Psoas muscle (tissue), 8 donors: Measurements from ENCODE around the gene SYT13. TPM values are rescaled to one million over a fixed set of nuclear protein-coding genes. Genes with fewer than 3 reads are reported as not detected.
A peak's percentile ranks its signal among the peaks of the same experiment; 100 is the strongest.

Experiments
- ATAC-seq, 4 donors: fragments of 200-7000 bp; cut with Tn5 transposase; one replicate each; pipeline ENCODE4 v1.9.1; 2020; ENCODE audit warnings: moderate library complexity in 3 of 4, mild to moderate bottlenecking in 2 of 4
- DNase-seq, 2 donors: peaks; one replicate each; pipeline ENCODE4 v3.0.0-alpha.2; 2020
- H3K27ac ChIP-seq: fragments of 200-600 bp; one replicate; pipeline ENCODE4 v1.8.0; 2022
- H3K27me3 ChIP-seq, 3 donors: fragments of 200-600 bp in 1 of 3; one replicate each; pipeline versions ENCODE4 v1.6.1 to v1.8.0; 2013 to 2022; ENCODE audit warnings: low read length in 2 of 3, mild to moderate bottlenecking in 2 of 3, moderate library complexity in 1 of 3; ENCODE audit not compliant: insufficient read depth in 3 of 3
- H3K36me3 ChIP-seq, 2 donors: fragments of 200-600 bp in 1 of 2; one replicate each; pipeline versions ENCODE4 v1.6.1 to v1.8.0; 2013 to 2022; ENCODE audit warnings: low read depth in 1 of 2, mild to moderate bottlenecking in 1 of 2, moderate library complexity in 1 of 2; ENCODE audit not compliant: insufficient read depth in 1 of 2
- H3K4me1 ChIP-seq: fragments of 200-600 bp; one replicate; pipeline ENCODE4 v1.8.0; 2022
- H3K4me3 ChIP-seq: fragments of 200-600 bp; one replicate; pipeline ENCODE4 v1.8.0; 2022; ENCODE audit warnings: mild to moderate bottlenecking
- H3K9me3 ChIP-seq: fragments of 200-600 bp; one replicate; pipeline ENCODE4 v1.8.0; 2022
- CTCF ChIP-seq: fragments of 200-600 bp; IDR thresholded peaks from one replicate; pipeline ENCODE4 v1.8.0; 2022; ENCODE audit warnings: antibody characterized with exemption
- WGBS, 3 donors: extraction: QIAGEN DNeasy Blood & Tissue Kit; methylation state at CpG; one replicate each; pipeline versions ENCODE4 v1.1.6 to v1.1.7; 2013; 5-methylcytosine and 5-hydroxymethylcytosine counted together
- intact Hi-C, 2 donors: fragments of 100-400 bp; cut with DNase I; formaldehyde crosslinking; loops; one replicate each; pipeline versions ENCODE4 v1.11.0 to v1.14.2; 2022
- polyA plus RNA-seq, 3 donors: library from polyadenylated mRNA; stranded (reverse); fragments of 200-250 nt; gene quantifications; one replicate each; pipeline ENCODE4 v1.2.3, GENCODE V29; 2013
- total RNA-seq, 4 donors: library from RNA; stranded (reverse); fragmentation: NEBNext Ultra II Directional in 2 of 4; extraction: Animal tissue kit (Norgen Biotek cat#: 25700) in 2 of 4; gene quantifications; one replicate each; pipeline versions ENCODE4 v1.2.1 to v1.2.4, GENCODE V29; 2021 to 2023
- donor health status: healthy with polysubstance abuse.
- donor health status: DM: no; HTN: no; CAD: no; lungs with moderate emphysema.
- donor health status: Bipolar disorder and iron deficiency.
- donor health status: healthy.
- donor health status: DM: yes; HTN: yes; CAD: no.
- donor health status: DM: no; HTN: no; CAD: no.
- donor health status: DM: no; HTN: no; CAD: no.
- donor health status: DM: yes; HTN: yes; CAD: no.

The SYT13 gene
- total and polyA plus RNA-seq, 7 donors: 0.05 to 0.22 (median 0.08) TPM; not detected in 1

DNA sequence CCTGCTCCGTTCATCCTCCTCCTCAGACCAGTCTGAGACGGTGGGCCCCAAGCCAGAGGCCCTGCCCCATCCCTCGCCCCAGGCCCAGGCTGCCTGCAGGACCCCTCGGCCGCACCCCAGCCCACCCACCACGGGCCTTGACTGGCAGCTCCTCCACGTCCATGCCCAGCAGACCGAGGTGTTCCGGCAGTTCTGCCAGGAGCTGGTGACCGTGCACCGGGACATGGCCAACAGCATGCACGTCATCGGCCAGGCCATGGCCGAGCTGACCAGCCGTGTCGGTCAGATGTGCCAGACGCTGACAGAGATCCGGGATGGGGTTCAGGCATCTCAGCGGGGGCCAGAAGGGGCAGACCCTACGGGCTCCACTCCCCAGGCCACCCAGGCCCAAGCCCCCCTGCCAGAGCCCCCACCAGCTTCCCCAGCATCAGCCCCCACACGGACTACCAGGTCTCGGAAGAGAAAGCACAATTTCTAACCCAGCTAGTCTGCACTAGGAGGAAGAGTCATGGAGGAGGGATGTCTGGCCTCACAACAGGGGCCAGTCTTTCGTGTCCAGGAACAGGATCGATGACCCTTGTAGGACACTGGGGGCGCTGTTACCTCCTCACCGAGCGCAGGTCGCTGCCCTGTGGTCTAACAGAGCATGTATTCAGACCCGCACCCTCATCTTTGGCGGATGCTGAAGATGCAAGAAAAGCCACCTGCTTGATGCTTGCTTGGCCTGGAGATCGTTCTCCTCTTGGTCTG lies 73.4 kb downstream of the SYT13 start:
- Histone ChIP-seq H3K9me3 (no peaks in the 10 kb centered on the region), H3K27me3 (no peaks in the 10 kb centered on the region), H3K4me3 (no peak overlapping the region), H3K27ac (no peak overlapping the region), H3K36me3 (peaks cover 0 to 8% of the 10 kb centered on the region in 2 donors), H3K4me1 (peaks cover 28% of the 10 kb centered on the region)
- intact Hi-C loops: no loop called here
- WGBS, 3 donors: 85 to 94% (median 94%) methylated on average over 31 of the region's 31 CpGs
- ATAC-seq (no peak), DNase-seq (peak in 1 of 2 donors; percentile 61)
- no peak for TF ChIP-seq CTCF

DNA sequence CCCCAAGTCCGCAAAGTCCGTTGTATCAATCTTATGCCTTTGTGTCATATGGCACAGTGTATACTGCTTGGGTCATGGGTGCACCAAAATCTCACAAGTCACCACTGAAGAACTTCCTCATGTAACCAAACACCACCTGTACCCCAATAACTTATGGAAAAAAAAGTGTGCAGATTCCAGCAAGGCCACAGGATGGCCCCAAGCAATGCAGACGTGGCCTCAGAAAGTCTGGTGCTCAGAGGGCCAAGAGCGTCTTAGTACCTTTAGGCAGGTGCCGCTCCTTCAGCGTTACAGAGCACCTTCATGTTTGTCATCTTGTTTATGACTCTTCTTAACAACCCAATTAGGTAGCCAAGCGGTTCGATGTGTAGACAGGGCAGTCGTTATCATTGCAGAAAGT lies 74.4 kb downstream of the SYT13 start:
- Histone ChIP-seq H3K27me3 (no peaks in the 10 kb centered on the region), H3K4me3 (no peak overlapping the region), H3K36me3 (peaks cover 0 to 8% of the 10 kb centered on the region in 2 donors), H3K9me3 (no peaks in the 10 kb centered on the region), H3K4me1 (peaks cover 28% of the 10 kb centered on the region), H3K27ac (no peak overlapping the region)
- DNase-seq (no peak), ATAC-seq (no peak)
- 93 to 95% (median 95%) methylated on average over 9 of the region's 9 CpGs for WGBS, 3 donors
- TF ChIP-seq CTCF: no peak
- intact Hi-C loops: no loop called here

DNA sequence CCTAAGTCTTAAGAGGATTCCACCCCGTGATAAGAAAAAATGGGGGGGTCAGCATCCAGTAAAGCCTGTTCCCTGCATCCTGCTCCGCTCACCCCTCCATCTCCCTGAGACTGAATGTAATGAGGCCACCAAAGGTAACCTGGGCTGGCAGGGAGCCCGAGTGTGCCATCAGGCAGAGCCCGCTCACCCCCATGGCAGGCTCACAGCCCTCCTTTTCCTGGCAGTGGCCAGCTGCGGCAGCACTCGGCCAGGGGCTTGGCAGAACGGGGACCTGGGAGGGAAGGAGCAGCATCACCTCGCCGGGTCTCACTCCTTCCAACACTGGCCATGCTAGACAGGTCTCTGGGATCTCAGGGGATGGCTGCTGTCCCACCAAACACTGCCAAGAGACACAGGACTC lies 75.3 kb downstream of the SYT13 start:
- DNase-seq (peak in 1 of 2 donors; percentile 61), ATAC-seq (peak in 1 of 4 donors; percentile 1)
- Histone ChIP-seq H3K27ac (peak overlapping the region; percentile 63), H3K36me3 (peaks cover 0 to 8% of the 10 kb centered on the region in 2 donors), H3K27me3 (no peaks in the 10 kb centered on the region), H3K9me3 (no peaks in the 10 kb centered on the region), H3K4me3 (no peak overlapping the region), H3K4me1 (peaks cover 28% of the 10 kb centered on the region)
- intact Hi-C loops: no loop called here
- TF ChIP-seq CTCF: no peak
- WGBS, 3 donors: 76 to 87% (median 81%) methylated on average over 9 of the region's 9 CpGs

GRCh38 chr11:45209891-45210699 lies 76.0 kb downstream of the SYT13 start:
- DNase-seq (peak; percentile 80 to 94), ATAC-seq (peak; percentile 65 to 93 (median 88))
- WGBS, 3 donors: 6 to 10% (median 7%) methylated on average over 28 to 29 of the region's 29 CpGs
- Histone ChIP-seq H3K9me3 (no peaks in the 10 kb centered on the region), H3K4me3 (peak overlapping the region; percentile 37), H3K27me3 (no peaks in the 10 kb centered on the region), H3K36me3 (peaks cover 0 to 9% of the 10 kb centered on the region in 2 donors), H3K4me1 (peaks cover 28% of the 10 kb centered on the region), H3K27ac (peak overlapping the region; percentile 63)
- TF ChIP-seq CTCF: no peak
- intact Hi-C loops: no loop called here
